Thyroid gland (tissue), 4 donors: ENCODE measurements around the gene NR2F1-AS1.

Source experiments
- POLR2A ChIP-seq, 2 donors: fragments of 450-650 bp; IDR thresholded peaks; one replicate each; pipeline ENCODE4 v1.6.1; 2017; ENCODE audit warnings: antibody characterized with exemption in 2 of 2, mild to moderate bottlenecking in 2 of 2, moderate library complexity in 1 of 2
- TF ChIP-seq, protein P1 (sequence below), 6 experiments: fragments of 200-600 bp in 3 of 6; fragments of 450-650 bp in 3 of 6; sonication (generic) in 3 of 6; IDR thresholded peaks; one replicate each; pipeline ENCODE4 v1.5.1; 2016 to 2019; ENCODE audit warnings: antibody characterized with exemption in 6 of 6, mild to moderate bottlenecking in 2 of 6, inconsistent platforms in 1 of 6, moderate library complexity in 1 of 6

DNA sequence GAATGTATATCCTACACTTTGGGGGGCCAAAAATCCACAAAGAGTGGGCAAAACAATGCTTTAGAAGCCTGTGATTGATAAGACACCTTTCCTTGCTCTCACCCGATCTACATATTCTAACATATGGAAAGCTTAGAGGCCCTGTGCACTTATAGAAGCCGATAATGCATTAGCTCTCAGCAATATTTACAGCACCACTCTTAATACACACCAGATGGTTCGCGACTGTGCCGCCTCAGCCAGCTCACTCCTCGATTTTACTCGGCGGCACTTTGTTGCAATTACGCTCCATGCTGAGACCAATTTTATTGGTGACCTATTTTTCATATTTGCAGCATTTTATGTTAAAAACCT lies 20.8 kb upstream of the NR2F1-AS1 start:
- TF ChIP-seq, protein P1, sequence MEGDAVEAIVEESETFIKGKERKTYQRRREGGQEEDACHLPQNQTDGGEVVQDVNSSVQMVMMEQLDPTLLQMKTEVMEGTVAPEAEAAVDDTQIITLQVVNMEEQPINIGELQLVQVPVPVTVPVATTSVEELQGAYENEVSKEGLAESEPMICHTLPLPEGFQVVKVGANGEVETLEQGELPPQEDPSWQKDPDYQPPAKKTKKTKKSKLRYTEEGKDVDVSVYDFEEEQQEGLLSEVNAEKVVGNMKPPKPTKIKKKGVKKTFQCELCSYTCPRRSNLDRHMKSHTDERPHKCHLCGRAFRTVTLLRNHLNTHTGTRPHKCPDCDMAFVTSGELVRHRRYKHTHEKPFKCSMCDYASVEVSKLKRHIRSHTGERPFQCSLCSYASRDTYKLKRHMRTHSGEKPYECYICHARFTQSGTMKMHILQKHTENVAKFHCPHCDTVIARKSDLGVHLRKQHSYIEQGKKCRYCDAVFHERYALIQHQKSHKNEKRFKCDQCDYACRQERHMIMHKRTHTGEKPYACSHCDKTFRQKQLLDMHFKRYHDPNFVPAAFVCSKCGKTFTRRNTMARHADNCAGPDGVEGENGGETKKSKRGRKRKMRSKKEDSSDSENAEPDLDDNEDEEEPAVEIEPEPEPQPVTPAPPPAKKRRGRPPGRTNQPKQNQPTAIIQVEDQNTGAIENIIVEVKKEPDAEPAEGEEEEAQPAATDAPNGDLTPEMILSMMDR (IDR thresholded peaks at IDR 0.05) = no peak
- TF ChIP-seq POLR2A (IDR thresholded peaks at IDR 0.05) = no peak
